ENCODE measurements around the gene GRIK5. TPM values are rescaled to one million over a fixed set of nuclear protein-coding genes. Genes with fewer than 3 reads are reported as not detected.
A peak's percentile ranks its signal among the peaks of the same experiment; 100 is the strongest.

The GRIK5 gene
- total and polyA plus RNA-seq, 2 donors (not counting 3 experiments of a cell fraction or from before 2014, with no cell fraction given): 0.80 to 2.2 TPM

GRCh38 chr19:42028304-42029216 is 41.4 kb downstream of the GRIK5 start:
- no peaks in the 10 kb centered on the region for H4K20me1 ChIP-seq (replicated peaks; ENCODE audit: control insufficient read depth, extremely low read depth, insufficient read depth, low read length)
- no peaks in the 10 kb centered on the region for H3K4me1 ChIP-seq (ENCODE audit: control insufficient read depth, extremely low read depth, insufficient read depth, low read length)
- H3K9me1 ChIP-seq (replicated peaks; ENCODE audit: control insufficient read depth, extremely low read depth, insufficient read depth, low read length): no peaks in the 10 kb centered on the region
- intact Hi-C loops (cut with micrococcal nuclease): no loop called here
- no peak overlapping the region for H3K9ac ChIP-seq (replicated peaks; ENCODE audit: extremely low read depth, insufficient read depth, low read length)
- H2AFZ ChIP-seq (ENCODE audit: low read depth, low read length): no peak overlapping the region
- no peak overlapping the region for H3K27ac ChIP-seq (ENCODE audit: insufficient read depth, low read depth, low read length)
- H3K4me3 ChIP-seq (replicated peaks in 1 of 3; ENCODE audit: insufficient read depth in 1 of 3, low read depth in 1 of 3, low read length in 3 of 3): no peak overlapping the region
- H3K27me3 ChIP-seq (ENCODE audit: control insufficient read depth in 2 of 2, insufficient read depth in 2 of 2, low read length in 2 of 2): peaks cover 0 to 4% of the 10 kb centered on the region in 2 experiments
- no peak for TF ChIP-seq EZH2 (IDR thresholded peaks at IDR 0.05; ENCODE audit: borderline replicate concordance, low read depth, low read length, severe bottlenecking)
- peak; percentile 47 to 57 for TF ChIP-seq CTCF (IDR thresholded peaks at IDR 0.05; ENCODE audit: extremely low read depth in 1 of 2, insufficient read depth in 1 of 2, low read depth in 1 of 2, low read length in 2 of 2)
- H3K36me3 ChIP-seq (ENCODE audit: control insufficient read depth in 2 of 2, extremely low read depth in 1 of 2, insufficient read depth in 2 of 2, low read length in 2 of 2): no peaks in the 10 kb centered on the region
- POLR2A ChIA-PET: no interaction called here
- no peaks in the 10 kb centered on the region for H3K9me3 ChIP-seq (replicated peaks; ENCODE audit: control insufficient read depth, insufficient read depth, low read length)
- no peak overlapping the region for H3K4me2 ChIP-seq (ENCODE audit: insufficient read depth, low read length)
- dilution Hi-C loops (cut with MboI; ENCODE audit: extremely low pct_ligation_motif_present, low sequenced_read_pairs): no loop called here
- FAIRE-seq (no peak), DNase-seq (ENCODE audit: low read depth, low spot score) (no peak)
- CTCF ChIA-PET: interaction anchor here (0.8 to 3.7 kb wide), 6 partner anchors 9 to 30 kb away, joined by 3 to 25 read pairs (median 4); no protein-coding TSS in a partner anchor
- no peaks in the 10 kb centered on the region for H3K79me2 ChIP-seq (ENCODE audit: control insufficient read depth, insufficient read depth, low read length)
- no TSS peak for BruUV-seq (replicated peaks)

GRCh38 chr19:42024622-42025111 is 45.3 kb downstream of the GRIK5 start:
- Histone ChIP-seq H3K4me1 (ENCODE audit: control insufficient read depth, extremely low read depth, insufficient read depth, low read length) (no peaks in the 10 kb centered on the region), H3K27me3 (ENCODE audit: control insufficient read depth in 2 of 2, insufficient read depth in 2 of 2, low read length in 2 of 2) (peaks cover 0 to 2% of the 10 kb centered on the region in 2 experiments), H3K27ac (ENCODE audit: insufficient read depth, low read depth, low read length) (no peak overlapping the region), H3K9ac (replicated peaks; ENCODE audit: extremely low read depth, insufficient read depth, low read length) (no peak overlapping the region), H3K4me2 (ENCODE audit: insufficient read depth, low read length) (no peak overlapping the region), H4K20me1 (replicated peaks; ENCODE audit: control insufficient read depth, extremely low read depth, insufficient read depth, low read length) (no peaks in the 10 kb centered on the region), H3K36me3 (ENCODE audit: control insufficient read depth in 2 of 2, extremely low read depth in 1 of 2, insufficient read depth in 2 of 2, low read length in 2 of 2) (no peaks in the 10 kb centered on the region), H2AFZ (ENCODE audit: low read depth, low read length) (no peak overlapping the region), H3K9me1 (replicated peaks; ENCODE audit: control insufficient read depth, extremely low read depth, insufficient read depth, low read length) (no peaks in the 10 kb centered on the region), H3K79me2 (ENCODE audit: control insufficient read depth, insufficient read depth, low read length) (no peaks in the 10 kb centered on the region), H3K9me3 (replicated peaks; ENCODE audit: control insufficient read depth, insufficient read depth, low read length) (no peaks in the 10 kb centered on the region), H3K4me3 (replicated peaks in 1 of 3; ENCODE audit: insufficient read depth in 1 of 3, low read depth in 1 of 3, low read length in 3 of 3) (no peak overlapping the region)
- CTCF ChIA-PET: interaction anchor here (1.5 kb wide), 1 partner anchor 10 kb away, joined by 5 read pairs; no protein-coding TSS in a partner anchor
- DNase-seq (ENCODE audit: low read depth, low spot score) (no peak), FAIRE-seq (no peak)
- BruUV-seq (replicated peaks): no TSS peak
- POLR2A ChIA-PET: no interaction called here
- TF ChIP-seq MYC (IDR thresholded peaks at IDR 0.05; ENCODE audit: low read depth, low read length) (no peak), CTCF (IDR thresholded peaks at IDR 0.05; ENCODE audit: extremely low read depth in 1 of 2, insufficient read depth in 1 of 2, low read depth in 1 of 2, low read length in 2 of 2) (no peak), MAX (IDR thresholded peaks at IDR 0.05; ENCODE audit: insufficient read depth, insufficient read length) (no peak), FOS (IDR thresholded peaks at IDR 0.05; ENCODE audit: borderline replicate concordance, insufficient read depth, low read length) (no peak), GATA2 (IDR thresholded peaks at IDR 0.05; ENCODE audit: insufficient read depth, insufficient read length, low read depth, low read length) (no peak), POLR2A (IDR thresholded peaks at IDR 0.05; ENCODE audit: low read depth, low read length) (no peak), EZH2 (IDR thresholded peaks at IDR 0.05; ENCODE audit: borderline replicate concordance, low read depth, low read length, severe bottlenecking) (no peak), POLR2AphosphoS5 (IDR thresholded peaks at IDR 0.05; ENCODE audit: insufficient read depth, low read depth, low read length) (no peak), JUN (IDR thresholded peaks at IDR 0.05; ENCODE audit: borderline replicate concordance, insufficient read depth, insufficient read length, low read depth) (no peak)
- intact Hi-C loops (cut with micrococcal nuclease): no loop called here
- dilution Hi-C loops (cut with MboI; ENCODE audit: extremely low pct_ligation_motif_present, low sequenced_read_pairs): no loop called here

Data from endothelial cell of umbilical vein (primary cell).